Gastrocnemius medialis (tissue), 4 donors: ENCODE measurements around the gene SLCO3A1. TPM values are rescaled to one million over a fixed set of nuclear protein-coding genes. Genes with fewer than 3 reads are reported as not detected.
A peak's percentile ranks its signal among the peaks of the same experiment; 100 is the strongest.
"Not testable (repeated sequence)": the region's sequence is repeated elsewhere in the genome, so short reads cannot be mapped to it uniquely, and the experiment has no call there.

Experiments
- ATAC-seq, 2 donors: fragments of 150-250 bp; one replicate each; pipeline ENCODE4 v1.9.1; 2016
- DNase-seq, 2 donors: peaks; one replicate each; pipeline ENCODE4 v3.0.0-alpha.2; 2019
- H3K27ac ChIP-seq, 4 donors: fragments of 200-600 bp; sonication (generic); 1 replicate in 1 of 4; 2 replicates in 3 of 4; pipeline ENCODE4 v1.5.1; 2016 to 2018; ENCODE audit warnings: mild to moderate bottlenecking in 2 of 4, moderate library complexity in 1 of 4
- H3K27me3 ChIP-seq, 3 donors: fragments of 200-600 bp; sonication (generic) in 2 of 3; 1 replicate in 1 of 3; 2 replicates in 2 of 3; pipeline versions ENCODE4 v1.5.1 to v1.6.0; 2016 to 2019; ENCODE audit warnings: mild to moderate bottlenecking in 1 of 3, moderate library complexity in 1 of 3
- H3K36me3 ChIP-seq, 2 donors: fragments of 200-600 bp; sonication (generic) in 1 of 2; one replicate each; pipeline ENCODE4 v1.5.1; 2017 to 2018
- H3K4me1 ChIP-seq, 2 donors: fragments of 200-600 bp; sonication (generic) in 1 of 2; one replicate each; pipeline ENCODE4 v1.5.1; 2016 to 2017; ENCODE audit warnings: mild to moderate bottlenecking in 2 of 2
- H3K4me3 ChIP-seq, 4 donors: fragments of 200-600 bp; sonication (generic) in 3 of 4; 1 replicate in 1 of 4; 2 replicates in 3 of 4; pipeline ENCODE4 v1.5.1; 2016 to 2019; ENCODE audit warnings: mild to moderate bottlenecking in 2 of 4
- H3K9me3 ChIP-seq, 3 donors: fragments of 200-600 bp; sonication (generic) in 2 of 3; 1 replicate in 1 of 3; 2 replicates in 2 of 3; pipeline ENCODE4 v1.5.1; 2016 to 2019
- POLR2A ChIP-seq, 2 donors: fragments of 450-650 bp; IDR thresholded peaks; one replicate each; pipeline ENCODE4 v1.6.1; 2017; ENCODE audit warnings: antibody characterized with exemption in 2 of 2, mild to moderate bottlenecking in 2 of 2, moderate library complexity in 2 of 2
- in situ Hi-C, 4 donors: fragments of 200-750 bp; cut with MboI; loops; one replicate each; pipeline versions ENCODE4 v1.15.0 to v1.8.0; 2017; ENCODE audit warnings: low sequenced_read_pairs in 4 of 4
- intact Hi-C: fragments of 100-400 bp; cut with DNase I; formaldehyde crosslinking; loops from one replicate; pipeline ENCODE4 v1.15.1; 2023; ENCODE audit warnings: low total_unique reads
- total RNA-seq, 4 donors: library from RNA; depleted of rRNA; stranded (reverse); fragments of >200 nt; gene quantifications; one replicate each; pipeline versions ENCODE4 v1.1.0 to v1.2.3, GENCODE V29; 2016
- TF ChIP-seq, protein P1 (sequence below), 5 experiments: fragments of 450-650 bp in 3 of 5; fragments of 200-600 bp in 2 of 5; sonication (generic) in 2 of 5; IDR thresholded peaks in 4 of 5; conservative IDR thresholded peaks in 1 of 5; 1 replicate in 4 of 5; 2 replicates in 1 of 5; pipeline ENCODE4 v1.5.1; 2016 to 2019; ENCODE audit warnings: antibody characterized with exemption in 5 of 5, mild to moderate bottlenecking in 3 of 5, moderate library complexity in 3 of 5

SLCO3A1 gene
- total RNA-seq, 4 donors from 2014 or later, result 1.3 to 3.6 (median 3.0) TPM

DNA sequence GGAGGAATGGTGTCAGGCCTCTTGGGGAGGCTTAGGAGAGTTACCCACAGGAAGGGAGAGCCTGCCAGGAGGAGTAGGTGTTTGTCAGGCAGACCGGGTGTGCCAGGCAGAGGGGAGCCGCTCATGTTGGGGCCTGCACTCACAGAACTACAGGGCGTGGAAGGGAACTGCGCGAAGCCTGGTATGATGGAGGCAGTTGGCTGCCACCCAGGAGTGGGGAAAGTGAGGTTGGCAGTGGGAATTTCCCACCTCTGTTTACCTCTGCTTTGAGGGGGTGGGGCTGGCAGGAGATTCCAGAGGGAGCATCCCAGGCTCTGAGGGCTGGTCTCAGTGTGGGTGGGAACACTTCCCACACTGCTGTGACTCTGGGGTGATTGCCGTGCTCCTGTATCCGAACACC lies 99.9 kb downstream of the SLCO3A1 start:
- in situ Hi-C loops, result no loop called here
- Histone ChIP-seq H3K9me3 (no peaks in the 10 kb centered on the region), H3K27ac (no peak overlapping the region), H3K27me3 (no peaks in the 10 kb centered on the region), H3K36me3 (no peaks in the 10 kb centered on the region), H3K4me3 (no peak overlapping the region), H3K4me1 (peaks cover 2 to 18% of the 10 kb centered on the region in 2 donors)
- intact Hi-C loops, result no loop called here
- DNase-seq (no peak), ATAC-seq (no peak)
- no peak for TF ChIP-seq POLR2A (IDR thresholded peaks at IDR 0.05)
- TF ChIP-seq, protein P1, sequence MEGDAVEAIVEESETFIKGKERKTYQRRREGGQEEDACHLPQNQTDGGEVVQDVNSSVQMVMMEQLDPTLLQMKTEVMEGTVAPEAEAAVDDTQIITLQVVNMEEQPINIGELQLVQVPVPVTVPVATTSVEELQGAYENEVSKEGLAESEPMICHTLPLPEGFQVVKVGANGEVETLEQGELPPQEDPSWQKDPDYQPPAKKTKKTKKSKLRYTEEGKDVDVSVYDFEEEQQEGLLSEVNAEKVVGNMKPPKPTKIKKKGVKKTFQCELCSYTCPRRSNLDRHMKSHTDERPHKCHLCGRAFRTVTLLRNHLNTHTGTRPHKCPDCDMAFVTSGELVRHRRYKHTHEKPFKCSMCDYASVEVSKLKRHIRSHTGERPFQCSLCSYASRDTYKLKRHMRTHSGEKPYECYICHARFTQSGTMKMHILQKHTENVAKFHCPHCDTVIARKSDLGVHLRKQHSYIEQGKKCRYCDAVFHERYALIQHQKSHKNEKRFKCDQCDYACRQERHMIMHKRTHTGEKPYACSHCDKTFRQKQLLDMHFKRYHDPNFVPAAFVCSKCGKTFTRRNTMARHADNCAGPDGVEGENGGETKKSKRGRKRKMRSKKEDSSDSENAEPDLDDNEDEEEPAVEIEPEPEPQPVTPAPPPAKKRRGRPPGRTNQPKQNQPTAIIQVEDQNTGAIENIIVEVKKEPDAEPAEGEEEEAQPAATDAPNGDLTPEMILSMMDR (IDR thresholded peaks at IDR 0.05 in 4 of 5, conservative IDR thresholded peaks at IDR 0.05 in 1 of 5), result no peak

DNA sequence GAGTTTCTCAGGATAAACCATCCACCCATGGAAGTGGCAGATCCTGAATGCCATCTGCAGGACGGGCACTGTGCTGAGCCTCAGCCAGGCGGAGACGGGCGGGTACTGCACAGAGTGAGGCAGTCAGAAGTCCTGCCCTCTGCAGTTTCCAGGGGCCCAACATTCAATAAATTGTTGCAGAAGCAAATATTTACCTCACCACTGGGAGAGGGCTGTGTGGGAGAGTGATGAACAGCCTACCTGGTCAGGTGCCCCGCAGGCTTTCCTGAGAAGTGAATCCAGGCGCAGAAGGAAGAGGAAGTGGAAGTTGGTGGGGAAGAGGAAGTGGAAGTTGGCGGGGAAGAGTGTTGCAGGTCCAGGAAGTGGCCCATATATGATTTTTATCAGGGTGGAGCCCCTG lies 100.8 kb downstream of the SLCO3A1 start:
- Histone ChIP-seq H3K4me3 (no peak overlapping the region), H3K9me3 (no peaks in the 10 kb centered on the region), H3K27me3 (no peaks in the 10 kb centered on the region), H3K36me3 (no peaks in the 10 kb centered on the region), H3K4me1 (peaks cover 0 to 14% of the 10 kb centered on the region in 2 donors), H3K27ac (no peak overlapping the region)
- DNase-seq (no peak), ATAC-seq (no peak)
- TF ChIP-seq, protein P1 (IDR thresholded peaks at IDR 0.05 in 4 of 5, conservative IDR thresholded peaks at IDR 0.05 in 1 of 5), result no peak
- TF ChIP-seq POLR2A (IDR thresholded peaks at IDR 0.05), result no peak
- in situ Hi-C loops, result no loop called here
- intact Hi-C loops, result no loop called here

DNA sequence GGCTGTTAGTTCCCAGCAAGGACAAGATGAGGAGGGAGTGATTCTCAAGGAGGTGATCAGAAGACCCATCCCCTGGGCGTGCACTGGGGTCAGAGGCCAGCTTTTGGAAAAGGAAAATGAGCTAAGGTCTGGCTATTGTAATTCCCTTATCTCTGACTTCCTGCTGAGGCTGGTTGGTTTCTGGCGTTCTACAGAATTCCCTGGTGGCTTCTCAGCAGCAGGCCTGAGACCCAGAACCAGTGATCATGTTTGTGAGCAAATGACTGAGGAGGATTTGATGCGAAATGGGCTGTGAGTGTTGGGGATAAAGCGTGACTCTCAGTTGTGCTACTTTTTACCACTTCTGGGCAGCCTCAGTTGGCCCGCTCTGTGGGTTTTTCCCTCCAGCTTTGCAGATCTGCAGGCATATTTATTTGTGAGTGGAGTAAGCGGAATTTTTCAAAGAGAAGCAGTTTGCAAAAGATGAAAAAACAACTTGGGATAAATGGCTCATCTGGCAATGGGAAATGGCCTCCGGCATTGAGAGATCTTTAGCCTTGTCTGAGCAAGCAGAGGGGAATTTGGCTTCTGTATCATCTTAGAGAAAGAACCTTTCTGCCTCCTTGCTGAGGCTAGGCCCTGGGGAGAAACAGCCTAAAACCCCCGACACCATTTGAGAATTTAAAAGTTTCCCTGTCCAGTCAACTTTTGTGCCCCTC lies 102.7 kb downstream of the SLCO3A1 start:
- peaks cover 0 to 14% of the 10 kb centered on the region in 2 donors for H3K4me1 ChIP-seq
- no peak for ATAC-seq
- H3K9me3 ChIP-seq, result no peaks in the 10 kb centered on the region
- H3K36me3 ChIP-seq, result no peaks in the 10 kb centered on the region
- peak overlapping the region in 3 of 4 donors; percentile 37 to 55 (median 50) for H3K27ac ChIP-seq
- intact Hi-C loops, result no loop called here
- DNase-seq, result no peak
- H3K4me3 ChIP-seq, result no peak overlapping the region
- TF ChIP-seq POLR2A (IDR thresholded peaks at IDR 0.05), result no peak
- TF ChIP-seq, protein P1 (IDR thresholded peaks at IDR 0.05 in 4 of 5, conservative IDR thresholded peaks at IDR 0.05 in 1 of 5), result no peak
- in situ Hi-C loops, result no loop called here
- H3K27me3 ChIP-seq, result no peaks in the 10 kb centered on the region

DNA sequence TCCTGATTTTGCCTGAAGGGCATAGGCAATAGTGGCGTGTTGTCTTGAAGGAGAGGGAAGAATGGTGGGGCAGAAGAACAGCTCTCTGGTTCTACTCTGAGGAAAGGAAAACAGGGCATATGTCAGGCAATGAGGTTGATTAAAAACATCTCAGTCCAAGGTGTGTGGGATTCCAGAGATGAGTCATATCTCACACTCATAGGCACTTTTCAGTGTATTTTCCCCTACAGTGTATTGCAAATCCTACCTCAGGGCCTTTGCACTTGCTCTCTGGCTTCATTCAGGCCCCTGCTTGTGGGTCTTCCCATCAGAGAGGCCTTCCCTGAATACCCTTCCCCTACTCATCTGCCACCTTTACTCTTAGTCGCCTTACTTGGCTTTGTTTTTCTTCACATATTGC lies 107.8 kb downstream of the SLCO3A1 start:
- ATAC-seq, result no peak
- TF ChIP-seq, protein P1 (IDR thresholded peaks at IDR 0.05 in 4 of 5, conservative IDR thresholded peaks at IDR 0.05 in 1 of 5), result no peak
- no peak for TF ChIP-seq POLR2A (IDR thresholded peaks at IDR 0.05)
- H3K27me3 ChIP-seq, result no peaks in the 10 kb centered on the region
- H3K27ac ChIP-seq, result no peak overlapping the region
- H3K36me3 ChIP-seq, result no peaks in the 10 kb centered on the region
- H3K4me1 ChIP-seq, result peaks cover 6 to 17% of the 10 kb centered on the region in 2 donors
- intact Hi-C loops, result no loop called here
- H3K4me3 ChIP-seq, result no peak overlapping the region
- in situ Hi-C loops, result no loop called here
- no peaks in the 10 kb centered on the region for H3K9me3 ChIP-seq
- no peak for DNase-seq

DNA sequence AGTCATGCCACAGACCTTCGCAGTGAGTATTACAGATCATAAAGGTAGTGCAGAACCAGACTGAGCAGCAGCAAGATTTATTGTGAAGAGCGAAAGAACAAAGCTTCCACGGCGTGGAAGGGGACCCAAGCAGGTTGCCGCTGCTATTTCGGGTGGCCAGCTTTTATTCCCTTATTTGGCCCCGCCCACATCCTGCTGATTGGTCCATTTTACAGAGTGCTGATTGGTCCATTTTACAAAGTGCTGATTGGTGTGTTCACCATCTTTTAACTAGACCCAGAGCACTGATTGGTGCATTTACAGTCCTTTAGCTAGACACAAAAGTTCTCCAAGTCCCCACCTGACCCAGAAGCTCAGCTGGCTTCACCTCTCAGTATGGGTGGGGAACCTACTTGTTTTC lies 110.2 kb downstream of the SLCO3A1 start:
- in situ Hi-C loops, DNase-seq: not testable (repeated sequence)

More for the DNA sequence above, 110.2 kb downstream of the SLCO3A1 start:
- H3K27ac ChIP-seq, H3K36me3 ChIP-seq, H3K4me3 ChIP-seq, H3K9me3 ChIP-seq, H3K27me3 ChIP-seq, intact Hi-C loops, ATAC-seq: not testable (repeated sequence)
- H3K4me1 ChIP-seq, result peaks cover 11 to 17% of the 10 kb centered on the region in 2 donors
